Right lung (tissue), 5 donors: ENCODE data around the gene EDN2. TPM values are rescaled to one million over a fixed set of nuclear protein-coding genes. Genes with fewer than 3 reads are reported as not detected.

Source experiments
- DNase-seq, 2 donors: peaks; one replicate each; pipeline ENCODE4 v3.0.0-alpha.2; 2013
- polyA plus RNA-seq, 5 donors: library from polyadenylated mRNA; unstranded; fragments of 120-200 nt; gene quantifications; one replicate each; pipeline versions ENCODE4 v1.2.1 to v1.2.3, GENCODE V29; 2013; ENCODE audit warnings: inconsistent platforms in 1 of 5, low replicate concordance in 1 of 5; ENCODE audit not compliant: insufficient read length in 5 of 5, insufficient read depth in 1 of 5

The EDN2 gene
- polyA plus RNA-seq, 5 donors = 0.39 to 0.67 (median 0.54) TPM; not detected in 1

DNA sequence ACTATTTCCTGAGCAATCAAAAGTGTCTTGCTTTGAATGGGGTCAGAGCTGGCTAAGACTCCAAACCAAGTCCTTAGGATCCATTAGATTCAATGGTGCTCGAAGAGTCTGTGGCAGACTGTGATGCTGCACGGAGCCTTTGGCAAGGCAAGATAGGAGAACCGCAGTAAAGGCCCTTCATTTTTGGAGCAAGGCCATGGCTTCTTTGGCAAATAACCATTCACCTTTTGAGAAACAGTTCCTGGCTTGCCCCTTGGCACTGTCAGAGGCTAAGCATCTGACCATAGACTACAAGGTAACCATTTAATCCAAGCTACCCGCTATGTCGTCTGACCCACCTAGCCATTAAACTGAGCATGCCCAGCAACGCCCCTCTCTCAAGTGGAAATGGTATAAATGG, 45.2 kb downstream of the EDN2 start:
- DNase-seq = no peak

DNA sequence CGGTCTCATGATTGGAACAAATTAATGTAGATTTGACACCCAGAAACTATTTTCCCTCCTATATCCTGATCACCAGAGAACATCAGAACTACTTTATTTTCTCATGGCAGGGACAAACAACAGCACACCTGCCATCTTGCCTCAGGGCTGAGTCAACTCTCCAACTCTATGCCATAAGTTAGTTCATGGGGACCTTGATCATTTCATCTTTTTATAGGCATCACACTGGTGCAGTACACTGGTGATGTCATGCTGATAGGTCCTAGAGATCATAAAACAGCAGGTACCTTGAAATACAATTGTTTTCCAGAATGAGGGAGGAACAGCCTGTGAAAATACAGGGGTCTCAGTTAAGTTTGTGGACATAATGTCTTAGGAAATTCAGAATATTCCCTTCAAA, 45.8 kb downstream of the EDN2 start:
- DNase-seq = no peak

DNA sequence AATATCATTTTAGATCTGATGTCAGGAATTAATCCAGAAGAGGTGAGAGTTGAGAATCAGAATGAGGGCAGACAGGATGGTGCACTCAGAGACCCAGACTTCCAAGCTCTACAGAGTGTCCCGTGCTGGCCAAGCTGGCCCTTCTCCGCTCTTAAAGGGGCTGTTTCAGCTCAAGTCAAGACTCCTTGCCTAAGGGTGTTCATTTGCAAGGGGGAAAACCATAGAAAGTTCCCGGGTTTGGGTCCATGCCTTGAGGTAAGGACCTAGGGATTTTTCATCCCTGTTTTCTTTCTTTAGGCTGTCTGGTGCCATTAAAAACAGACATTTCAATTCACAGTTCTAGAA, 47.5 kb downstream of the EDN2 start:
- DNase-seq = no peak

GRCh38 chr1:41436281-41437010, 48.0 kb downstream of the EDN2 start:
- no peak for DNase-seq

- DNase-seq = no peak
These were observed 48.8 kb downstream of the EDN2 start for GRCh38 chr1:41435570-41436178.

GRCh38 chr1:41434748-41435449, 49.6 kb downstream of the EDN2 start:
- DNase-seq = no peak

DNA sequence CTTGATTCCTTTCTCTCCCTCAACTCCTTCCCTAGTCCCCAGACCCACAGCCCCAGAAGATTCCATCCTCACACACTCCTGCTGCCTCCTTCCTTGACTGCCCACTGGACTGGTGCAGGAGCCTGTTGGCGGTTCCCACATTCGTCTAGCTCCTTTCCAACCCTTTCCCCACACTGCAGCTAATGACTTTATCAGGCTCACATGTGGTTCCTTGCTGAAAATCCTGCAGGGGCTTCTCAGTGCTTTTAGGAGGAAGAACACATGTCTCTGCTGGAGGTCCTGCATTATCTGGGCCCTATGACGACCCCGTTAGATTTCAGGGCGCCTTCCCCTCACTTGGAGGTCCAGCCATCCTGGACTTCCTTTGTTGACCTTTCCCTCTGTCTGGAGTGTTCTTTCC, 50.2 kb downstream of the EDN2 start:
- DNase-seq = no peak

- no peak for DNase-seq
These were observed 51.0 kb downstream of the EDN2 start for GRCh38 chr1:41433501-41433900.

GRCh38 chr1:41432481-41433280, 51.8 kb downstream of the EDN2 start:
- peak; percentile 47 to 52 for DNase-seq

DNA sequence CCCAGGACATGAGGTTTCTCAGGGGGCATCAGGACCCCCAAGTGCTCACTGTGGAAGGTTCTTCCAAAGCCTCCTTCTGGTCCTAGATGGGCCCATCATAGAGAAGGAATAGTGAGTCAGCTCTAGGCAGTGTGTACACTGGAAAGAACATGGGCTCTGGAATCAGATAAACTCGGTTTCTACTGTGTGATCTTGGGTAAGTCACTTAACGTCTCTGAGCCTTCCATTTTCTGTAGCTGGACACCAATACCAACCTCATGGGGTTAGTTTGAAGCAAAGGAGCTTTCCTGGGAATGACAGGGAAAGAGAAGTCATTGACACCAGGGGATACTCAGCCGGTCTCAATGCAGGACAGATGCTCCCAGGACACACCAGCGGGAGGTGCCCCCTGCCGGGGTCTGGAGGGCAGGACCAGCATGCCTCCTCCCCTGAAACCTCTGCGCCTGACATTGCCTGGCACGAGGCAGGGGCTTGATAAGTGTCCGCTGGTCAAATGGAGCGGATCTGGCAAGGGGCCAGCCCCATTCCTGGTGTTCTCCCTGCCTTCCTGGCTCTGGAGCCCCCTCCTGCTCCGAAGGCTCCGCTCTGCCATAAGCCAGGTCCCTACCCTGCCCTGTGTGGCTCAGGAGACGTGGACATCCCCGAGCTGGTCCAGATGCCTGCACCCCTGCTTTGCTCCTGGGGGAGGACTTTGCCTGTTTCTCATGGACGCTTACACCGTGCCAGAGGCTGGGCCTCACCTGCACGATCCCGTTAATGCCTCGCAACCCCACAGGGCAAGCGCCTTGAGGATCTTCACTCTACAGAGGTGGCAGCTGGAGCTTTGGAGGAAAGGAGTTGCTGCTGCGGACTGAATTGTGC, 52.8 kb downstream of the EDN2 start:
- DNase-seq = no peak

DNA sequence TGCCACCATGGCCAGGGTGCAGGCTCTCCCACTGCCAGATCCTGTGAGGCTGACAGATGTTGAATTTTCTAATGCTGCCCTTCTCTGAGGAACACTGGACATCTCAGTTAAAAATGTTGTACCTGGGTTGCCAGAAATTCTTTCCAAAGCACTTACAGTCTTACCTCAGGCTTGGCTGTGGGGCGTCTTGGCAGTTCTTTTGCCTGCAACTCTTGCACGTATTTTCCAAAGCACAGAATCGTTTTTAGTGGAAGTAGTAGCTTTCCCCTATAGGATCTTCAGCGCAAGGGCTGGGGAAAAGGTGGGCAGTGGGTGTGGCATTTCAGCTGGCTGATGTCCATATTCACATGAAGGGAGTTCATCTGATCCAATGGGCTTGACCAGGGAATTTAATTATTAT, 53.9 kb downstream of the EDN2 start:
- DNase-seq = no peak

DNA sequence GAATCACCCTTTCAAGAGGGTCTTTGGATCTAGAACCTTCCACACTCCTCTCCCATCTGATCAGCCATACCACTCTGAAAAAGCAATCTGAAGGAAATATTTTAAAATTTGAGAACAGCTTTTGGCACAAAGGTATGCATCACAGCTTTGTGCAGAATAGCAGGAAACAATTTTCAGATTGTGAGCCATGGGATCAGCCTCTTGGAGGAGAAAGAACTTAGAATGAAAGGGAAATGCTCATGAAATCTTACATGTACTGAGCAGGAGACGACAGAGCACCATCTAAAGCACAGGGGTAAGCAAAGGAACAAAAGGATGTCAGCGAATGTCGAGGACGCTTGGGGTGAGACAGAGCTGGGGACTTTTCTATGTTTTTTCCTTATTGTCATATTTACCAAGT, 54.4 kb downstream of the EDN2 start:
- DNase-seq = no peak

DNA sequence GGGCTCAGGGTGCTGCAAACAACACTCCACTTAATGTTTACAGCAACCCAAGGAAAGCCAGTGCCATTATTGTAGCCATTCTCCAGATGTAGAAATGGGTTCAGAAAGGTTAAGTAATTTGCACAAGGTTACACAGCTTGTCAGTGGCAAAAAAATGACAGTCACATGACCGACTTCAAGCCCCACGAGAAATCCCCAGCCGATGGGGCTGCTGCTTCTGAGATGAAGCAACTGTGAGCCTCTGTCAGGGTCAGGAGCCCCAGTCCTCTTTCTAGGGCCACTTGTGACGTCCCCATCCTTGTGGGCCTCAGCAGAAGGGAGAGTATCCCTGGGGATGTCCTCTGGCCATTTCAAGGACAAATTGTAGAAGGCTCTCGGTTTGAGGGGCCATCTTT, 54.8 kb downstream of the EDN2 start:
- no peak for DNase-seq

Other genes starting within 250 kb of the EDN2 start
- gene SCMH1, start 242.4 kb downstream of the EDN2 start, polyA plus RNA-seq = 10 to 100 TPM; 37.3 to 49.0 (median 43.9) TPM
- gene FOXO6, start 123.2 kb downstream of the EDN2 start, polyA plus RNA-seq = 1 to 10 TPM; 1.3 to 4.3 (median 2.1) TPM